GM21619 (cell line): ENCODE measurements around the gene TRIM54.
"Not testable (repeated sequence)": the region's sequence is repeated elsewhere in the genome, so short reads cannot be mapped to it uniquely, and the experiment has no call there.

Experiments used
- ATAC-seq: cut with Tn5 transposase; IDR thresholded peaks from one replicate; pipeline ENCODE4 v1.9.1; 2021; ENCODE audit not compliant: unreplicated experiment

TRIM54 gene

DNA sequence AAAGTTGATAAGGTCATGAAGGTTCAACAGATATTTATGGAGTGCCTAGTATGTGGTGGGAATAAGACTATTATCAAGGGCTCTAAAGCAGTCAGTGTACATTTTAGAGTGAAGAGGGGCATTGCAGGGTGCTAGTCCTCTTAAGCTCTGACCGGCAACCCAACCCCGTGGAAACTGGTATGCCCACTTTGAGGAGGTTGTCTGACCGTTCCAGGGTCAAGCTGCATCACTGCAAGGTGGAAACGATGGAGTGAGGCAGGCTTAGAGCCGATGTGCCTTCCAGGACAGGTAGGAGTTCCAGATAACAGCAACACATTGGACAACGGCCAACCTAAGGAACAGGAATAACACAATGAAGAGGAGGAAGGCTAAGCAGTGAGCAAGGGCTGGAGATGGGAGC, 27.4 kb downstream of the TRIM54 start:
- ATAC-seq, result no peak

GRCh38 chr2:27312152-27312551, 29.9 kb downstream of the TRIM54 start:
- no peak for ATAC-seq

DNA sequence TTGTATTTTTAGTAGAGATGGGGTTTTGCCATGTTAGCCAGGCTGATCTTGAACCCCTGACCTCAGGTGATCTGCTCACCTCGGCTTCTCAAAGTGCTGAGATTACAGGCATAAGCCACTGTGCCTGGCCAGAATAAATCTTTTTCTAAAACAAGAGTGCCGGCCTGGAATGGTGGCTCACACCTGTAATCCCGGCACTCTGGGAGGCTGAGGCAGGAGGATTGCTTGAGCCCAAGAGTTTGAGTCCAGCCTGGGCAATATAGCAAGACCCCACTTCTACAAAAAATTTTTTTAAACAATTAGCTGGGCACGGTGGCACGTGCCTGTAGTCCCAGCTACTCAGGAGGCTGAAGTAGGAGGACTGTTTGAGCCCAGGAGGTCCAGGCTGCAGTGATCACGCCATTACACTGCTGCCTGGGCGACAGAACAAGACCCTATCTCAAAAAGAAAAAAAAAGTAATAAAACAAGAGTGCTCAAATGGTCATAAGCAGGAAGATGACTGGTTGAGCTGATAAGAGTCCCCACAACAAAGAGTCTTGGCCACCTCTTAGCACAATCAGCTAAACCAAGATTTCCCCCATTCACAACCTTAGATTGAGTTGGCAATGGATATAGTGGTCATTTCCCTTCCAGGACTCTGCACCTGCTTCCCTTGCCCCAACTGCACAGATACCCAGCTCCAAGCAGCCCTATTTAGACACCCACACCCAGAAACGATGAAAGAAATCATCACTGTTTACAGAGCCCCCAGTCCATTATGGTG, 31.8 kb downstream of the TRIM54 start:
- no peak for ATAC-seq

DNA sequence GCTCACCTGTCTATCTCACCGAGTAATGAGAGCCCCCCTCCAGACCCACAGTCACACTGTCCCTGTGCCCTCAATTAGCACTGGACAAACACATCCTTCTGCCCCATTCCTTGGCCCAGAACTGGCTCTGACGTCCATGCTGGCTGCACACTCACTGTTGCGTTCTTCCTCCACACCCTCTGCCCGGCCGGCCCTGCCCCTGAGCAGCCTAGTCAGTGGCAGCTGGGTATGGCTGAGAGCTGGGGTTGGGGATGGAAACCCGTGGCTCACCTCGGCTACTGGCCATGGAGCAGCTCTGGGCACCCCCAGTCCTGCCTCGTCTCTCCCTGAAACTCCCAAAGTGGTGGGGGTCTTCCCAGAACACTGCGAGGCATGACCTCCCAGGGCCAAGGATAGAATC, 32.5 kb downstream of the TRIM54 start:
- ATAC-seq, result no peak

- no peak for ATAC-seq
These were observed 32.9 kb downstream of the TRIM54 start for GRCh38 chr2:27315122-27315521.

- no peak for ATAC-seq
These were observed 34.6 kb downstream of the TRIM54 start for GRCh38 chr2:27316655-27317412.

DNA sequence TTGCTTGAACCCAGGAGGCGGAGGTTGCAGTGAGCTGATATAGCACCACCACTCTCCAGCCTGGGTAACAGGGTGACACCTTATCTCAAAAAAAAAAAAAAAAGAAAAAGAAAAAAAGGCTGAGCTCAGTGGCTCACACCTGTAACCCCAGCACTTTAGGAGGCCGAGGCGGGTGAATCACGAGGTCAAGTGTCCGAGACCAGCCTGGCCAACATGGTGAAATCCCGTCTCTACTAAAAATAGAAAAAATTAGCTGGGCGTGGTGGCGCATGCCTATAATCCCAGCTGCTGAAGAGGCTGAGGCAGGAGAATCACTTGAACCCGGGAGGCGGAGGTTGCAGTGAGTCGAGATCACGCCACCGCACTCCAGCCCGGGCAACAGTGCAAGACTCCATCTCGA, 37.6 kb downstream of the TRIM54 start:
- not testable (repeated sequence) for ATAC-seq

GRCh38 chr2:27320958-27321543, 38.8 kb downstream of the TRIM54 start:
- ATAC-seq, result no peak

- no peak for ATAC-seq
These were observed 40.1 kb downstream of the TRIM54 start for GRCh38 chr2:27322301-27322765.

DNA sequence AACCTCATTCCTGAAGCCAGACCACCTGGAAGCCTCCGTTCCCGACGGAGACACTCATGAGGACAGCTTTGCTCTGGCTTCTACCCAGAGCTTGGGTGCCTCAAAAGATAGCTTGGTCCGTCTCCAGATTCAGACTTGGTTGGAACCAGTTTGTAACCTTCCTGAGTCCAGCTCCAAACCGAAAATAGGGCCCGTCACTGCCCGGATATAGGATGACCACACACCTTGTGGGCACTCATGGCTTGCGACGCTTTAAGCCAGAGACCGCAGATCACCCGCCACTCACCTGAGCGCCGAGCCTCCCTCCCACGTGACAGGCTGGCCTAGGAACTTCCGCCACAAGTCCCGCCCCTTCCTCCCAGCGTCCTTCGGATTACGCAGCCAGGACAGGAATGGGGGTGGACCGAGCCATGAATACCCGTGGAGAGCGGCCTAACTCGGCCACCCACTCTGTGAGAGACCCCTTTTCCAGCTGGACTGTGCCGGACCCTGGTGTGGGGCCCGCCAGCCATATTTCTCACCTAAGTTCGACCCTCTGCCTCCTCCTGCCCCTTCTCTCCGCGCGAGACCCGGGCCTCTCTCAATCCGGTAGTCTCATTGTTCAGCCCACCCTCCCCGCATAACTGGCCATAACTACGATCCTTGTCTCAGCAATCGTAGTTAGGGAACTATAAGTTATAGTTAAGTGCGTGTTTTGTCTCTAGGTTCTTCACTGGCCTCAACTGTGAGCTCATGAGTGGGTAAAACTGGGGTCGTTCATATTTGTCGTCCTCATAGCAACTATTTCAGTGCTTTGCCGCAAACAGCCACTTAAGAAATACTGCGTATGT, 40.8 kb downstream of the TRIM54 start, which contains the start of gene MPV17:
TSS of gene MPV17 (minus strand) at position 332 of the 830 bp plus-strand sequence. CDS start 580 bp downstream, outside the sequence.
- ATAC-seq, result peak; percentile 92

- ATAC-seq, result no peak
These were observed 41.5 kb downstream of the TRIM54 start for GRCh38 chr2:27323596-27324285.

DNA sequence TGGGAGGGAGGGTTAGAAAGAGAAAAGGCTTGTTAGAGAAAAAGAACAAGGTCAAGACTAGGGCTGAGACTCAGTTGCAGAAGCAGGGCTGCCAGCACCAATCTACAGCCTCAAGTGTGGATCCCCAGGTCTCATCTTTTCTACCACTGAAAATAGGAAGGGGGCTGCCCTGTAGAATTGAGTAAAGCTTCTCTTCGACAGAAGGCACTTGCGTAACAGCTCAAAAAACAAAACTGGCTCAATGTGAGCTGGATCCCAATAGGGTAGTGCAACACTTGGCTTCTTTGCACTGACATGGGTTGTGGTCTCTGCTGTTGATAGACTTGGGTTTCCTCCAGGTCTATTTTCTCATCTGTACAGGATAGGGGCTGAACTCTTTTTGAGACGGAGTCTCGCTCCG, 42.5 kb downstream of the TRIM54 start:
- ATAC-seq, result no peak

GRCh38 chr2:27335311-27335710, 53.1 kb downstream of the TRIM54 start:
- ATAC-seq, result no peak

DNA sequence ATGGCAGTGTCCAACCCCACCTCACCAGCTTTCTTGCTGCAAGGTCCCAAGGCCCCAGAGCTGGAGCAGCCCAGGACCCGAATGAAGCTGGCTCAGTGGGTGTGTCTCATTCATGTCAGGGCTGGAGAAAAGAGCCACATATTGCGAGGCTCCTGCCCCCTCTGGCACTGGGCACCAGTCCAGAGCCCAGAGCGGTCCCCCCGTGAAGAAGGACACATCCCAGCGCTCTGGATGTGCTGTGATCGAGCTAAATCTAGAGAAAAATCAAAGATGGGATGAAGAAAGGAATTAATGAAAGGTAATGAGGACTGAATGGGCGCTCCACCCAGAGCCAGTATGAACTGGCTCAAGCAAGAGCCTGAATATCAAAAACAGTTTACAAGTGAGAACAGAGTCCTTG, 53.9 kb downstream of the TRIM54 start:
- no peak for ATAC-seq

- ATAC-seq, result no peak
These were observed 65.4 kb downstream of the TRIM54 start for GRCh38 chr2:27347641-27348040.

DNA sequence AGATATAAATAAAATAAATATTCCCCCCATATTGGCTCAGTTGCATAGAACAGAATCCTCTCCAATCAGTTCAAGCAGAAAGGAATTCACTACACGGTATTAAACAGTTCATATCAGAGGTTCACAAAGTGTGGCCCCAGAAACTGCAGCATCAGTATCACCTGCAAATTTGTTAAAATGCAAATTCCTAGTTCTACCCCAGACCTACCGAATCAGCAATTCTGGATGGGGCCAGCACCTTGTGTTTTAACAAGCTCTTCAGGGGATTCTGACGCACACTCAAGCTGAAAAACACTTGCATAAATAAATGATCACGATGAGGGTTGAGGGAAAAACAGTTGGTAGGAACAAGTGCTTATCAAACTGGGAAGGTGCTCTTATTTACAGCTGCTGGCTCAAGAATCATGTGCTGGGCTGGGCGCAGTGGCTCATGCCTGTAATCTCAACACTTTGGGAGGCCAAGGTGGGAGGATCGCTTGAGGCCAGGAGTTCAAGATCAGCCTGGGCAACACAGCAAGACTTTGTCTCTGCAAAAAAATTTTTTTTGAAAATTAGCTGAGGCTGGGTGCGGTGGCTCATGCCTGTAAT, 68.0 kb downstream of the TRIM54 start:
- no peak for ATAC-seq

GRCh38 chr2:27351802-27352598, 69.8 kb downstream of the TRIM54 start:
- no peak for ATAC-seq

GRCh38 chr2:27353386-27353761, 71.1 kb downstream of the TRIM54 start:
- ATAC-seq, result not testable (repeated sequence)
